ENCODE data around the gene HMCN1.

GRCh38 chr1:185767508-185768120 is 33.4 kb downstream of the HMCN1 start:
- TF ChIP-seq, protein P1, sequence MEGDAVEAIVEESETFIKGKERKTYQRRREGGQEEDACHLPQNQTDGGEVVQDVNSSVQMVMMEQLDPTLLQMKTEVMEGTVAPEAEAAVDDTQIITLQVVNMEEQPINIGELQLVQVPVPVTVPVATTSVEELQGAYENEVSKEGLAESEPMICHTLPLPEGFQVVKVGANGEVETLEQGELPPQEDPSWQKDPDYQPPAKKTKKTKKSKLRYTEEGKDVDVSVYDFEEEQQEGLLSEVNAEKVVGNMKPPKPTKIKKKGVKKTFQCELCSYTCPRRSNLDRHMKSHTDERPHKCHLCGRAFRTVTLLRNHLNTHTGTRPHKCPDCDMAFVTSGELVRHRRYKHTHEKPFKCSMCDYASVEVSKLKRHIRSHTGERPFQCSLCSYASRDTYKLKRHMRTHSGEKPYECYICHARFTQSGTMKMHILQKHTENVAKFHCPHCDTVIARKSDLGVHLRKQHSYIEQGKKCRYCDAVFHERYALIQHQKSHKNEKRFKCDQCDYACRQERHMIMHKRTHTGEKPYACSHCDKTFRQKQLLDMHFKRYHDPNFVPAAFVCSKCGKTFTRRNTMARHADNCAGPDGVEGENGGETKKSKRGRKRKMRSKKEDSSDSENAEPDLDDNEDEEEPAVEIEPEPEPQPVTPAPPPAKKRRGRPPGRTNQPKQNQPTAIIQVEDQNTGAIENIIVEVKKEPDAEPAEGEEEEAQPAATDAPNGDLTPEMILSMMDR (IDR thresholded peaks at IDR 0.05) = no peak
- TF ChIP-seq POLR2A (IDR thresholded peaks at IDR 0.05) = no peak

All from heart left ventricle (tissue), 13 donors.